ENCODE measurements around the gene DHX30. TPM values are rescaled to one million over a fixed set of nuclear protein-coding genes. Genes with fewer than 3 reads are reported as not detected.
A peak's percentile ranks its signal among the peaks of the same experiment; 100 is the strongest.

The DHX30 gene
- total and polyA plus RNA-seq, 9 of the 15 experiments (the other 6 are each of a cell fraction or from before 2014, with no cell fraction given): 12.3 to 158 (median 79.0) TPM

DNA sequence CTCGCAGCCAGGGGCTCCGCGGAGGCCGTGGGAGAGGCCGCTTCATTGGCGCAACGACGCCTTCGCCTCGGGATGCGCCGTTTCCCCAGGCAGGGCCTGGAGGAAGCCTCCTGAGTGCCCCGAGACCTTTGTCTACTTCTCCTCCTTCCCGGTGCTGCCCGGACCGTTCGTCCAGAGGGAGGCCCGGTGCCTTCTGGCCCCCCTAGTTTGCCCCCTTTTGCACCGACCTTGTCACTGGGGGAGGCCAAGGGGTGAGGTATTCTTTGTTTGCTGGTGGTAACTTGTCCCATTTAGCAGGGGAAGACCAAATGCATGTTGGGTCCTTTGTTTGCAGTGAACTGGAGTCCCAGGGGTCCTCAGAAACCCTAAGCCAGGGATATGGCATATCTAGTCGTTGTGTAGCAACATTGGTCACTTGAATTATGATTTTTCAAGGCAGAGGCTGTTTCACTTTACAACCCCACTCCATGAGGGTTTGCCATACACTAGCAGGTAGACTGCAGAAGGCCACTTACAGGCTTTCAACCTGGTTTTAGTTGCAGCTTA, 615 bp downstream of the DHX30 start (continued):
- no peak for TF ChIP-seq NR2C1 (IDR thresholded peaks at IDR 0.05)
- TF ChIP-seq NR2C1 (tag; IDR thresholded peaks at IDR 0.05): no peak
- 0 out of 2 replicates have a peak, but pooled peaks have one; percentile 1 for TF ChIP-seq CXXC5 (CRISPR knock-in tag; IDR thresholded peaks at IDR 0.05)
- no peak for TF ChIP-seq RAD51 (IDR thresholded peaks at IDR 0.05; ENCODE audit: borderline replicate concordance, low read depth)
- no peak for TF ChIP-seq SNRNP70 (optimal IDR thresholded peaks at IDR 0.05; ENCODE audit: low read depth, low read length)
- no peak for TF ChIP-seq TCF7 (IDR thresholded peaks at IDR 0.05; ENCODE audit: borderline replicate concordance)
- 0 out of 2 replicates have a peak, but pooled peaks have one; percentile 73 for TF ChIP-seq ZNF133 (CRISPR knock-in tag; IDR thresholded peaks at IDR 0.05)
- 0 out of 2 replicates have a peak, but pooled peaks have one; percentile 35 for TF ChIP-seq XRCC5 (IDR thresholded peaks at IDR 0.05; ENCODE audit: low read depth, low read length)
- peak; percentile 84 for TF ChIP-seq EGR1 (conservative IDR thresholded peaks at IDR 0.05)
- TF ChIP-seq YY1 (IDR thresholded peaks at IDR 0.05; ENCODE audit: borderline replicate concordance in 1 of 3, control insufficient read depth in 1 of 3, extremely low read depth in 1 of 3, insufficient read depth in 3 of 3, insufficient read length in 1 of 3, insufficient replicate concordance in 2 of 3, low read depth in 1 of 3, low read length in 2 of 3): peak in 1 of 3 experiments; percentile 42
- peak; percentile 18; the same call in 1 of the 2 replicates for TF ChIP-seq L3MBTL2 (IDR thresholded peaks at IDR 0.05)
- 0 out of 2 replicates have a peak, but pooled peaks have one; percentile 47 for TF ChIP-seq ZNF76 (CRISPR knock-in tag; IDR thresholded peaks at IDR 0.05; ENCODE audit: borderline replicate concordance)
- TF ChIP-seq SAP30 (IDR thresholded peaks at IDR 0.05; ENCODE audit: borderline replicate concordance, insufficient read depth, low read depth, low read length, poor library complexity, severe bottlenecking): peak; percentile 49
- TF ChIP-seq NONO (IDR thresholded peaks at IDR 0.05; ENCODE audit: low read depth in 2 of 2, low read length in 1 of 2): 0 out of 4 replicates have a peak, but pooled peaks of 1 of the 2 experiments have one; percentile 17
- TF ChIP-seq CC2D1A (IDR thresholded peaks at IDR 0.05): 0 out of 2 replicates have a peak, but pooled peaks have one; percentile 27
- peak; percentile 32; the same call in 1 of the 2 replicates for TF ChIP-seq ZNF583 (CRISPR knock-in tag; IDR thresholded peaks at IDR 0.05)
- TF ChIP-seq RFX1 (IDR thresholded peaks at IDR 0.05): peak; percentile 22; the same call in 1 of the 2 replicates
- TF ChIP-seq SLC30A9 (CRISPR knock-in tag; IDR thresholded peaks at IDR 0.05): no peak
- TF ChIP-seq BACH1 (tag; IDR thresholded peaks at IDR 0.05): no peak
- TF ChIP-seq ZBED1 (IDR thresholded peaks at IDR 0.05): no peak
- no peak for TF ChIP-seq NFATC3 (IDR thresholded peaks at IDR 0.05)
- TF ChIP-seq NR2C2 (CRISPR knock-in tag; IDR thresholded peaks at IDR 0.05): 0 out of 2 replicates have a peak, but pooled peaks have one; percentile 20
- TF ChIP-seq NR2C2 (tag; IDR thresholded peaks at IDR 0.05): no peak
- no peak for TF ChIP-seq SIN3B (IDR thresholded peaks at IDR 0.05; ENCODE audit: low read depth)
- no peak for TF ChIP-seq JUN (IDR thresholded peaks at IDR 0.05; ENCODE audit: borderline replicate concordance, low read depth, low read length)
- no peak for TF ChIP-seq JUN (CRISPR knock-in tag; IDR thresholded peaks at IDR 0.05; ENCODE audit: borderline replicate concordance)
- 0 out of 4 replicates have a peak, but pooled peaks of 1 of the 2 experiments have one; percentile 20 for TF ChIP-seq RCOR1 (IDR thresholded peaks at IDR 0.05; ENCODE audit: borderline replicate concordance in 1 of 2, low read depth in 2 of 2, low read length in 2 of 2)
- no peak for TF ChIP-seq PYGO2 (tag; IDR thresholded peaks at IDR 0.05)
- TF ChIP-seq CSDE1 (IDR thresholded peaks at IDR 0.05): no peak
- TF ChIP-seq, protein P1, sequence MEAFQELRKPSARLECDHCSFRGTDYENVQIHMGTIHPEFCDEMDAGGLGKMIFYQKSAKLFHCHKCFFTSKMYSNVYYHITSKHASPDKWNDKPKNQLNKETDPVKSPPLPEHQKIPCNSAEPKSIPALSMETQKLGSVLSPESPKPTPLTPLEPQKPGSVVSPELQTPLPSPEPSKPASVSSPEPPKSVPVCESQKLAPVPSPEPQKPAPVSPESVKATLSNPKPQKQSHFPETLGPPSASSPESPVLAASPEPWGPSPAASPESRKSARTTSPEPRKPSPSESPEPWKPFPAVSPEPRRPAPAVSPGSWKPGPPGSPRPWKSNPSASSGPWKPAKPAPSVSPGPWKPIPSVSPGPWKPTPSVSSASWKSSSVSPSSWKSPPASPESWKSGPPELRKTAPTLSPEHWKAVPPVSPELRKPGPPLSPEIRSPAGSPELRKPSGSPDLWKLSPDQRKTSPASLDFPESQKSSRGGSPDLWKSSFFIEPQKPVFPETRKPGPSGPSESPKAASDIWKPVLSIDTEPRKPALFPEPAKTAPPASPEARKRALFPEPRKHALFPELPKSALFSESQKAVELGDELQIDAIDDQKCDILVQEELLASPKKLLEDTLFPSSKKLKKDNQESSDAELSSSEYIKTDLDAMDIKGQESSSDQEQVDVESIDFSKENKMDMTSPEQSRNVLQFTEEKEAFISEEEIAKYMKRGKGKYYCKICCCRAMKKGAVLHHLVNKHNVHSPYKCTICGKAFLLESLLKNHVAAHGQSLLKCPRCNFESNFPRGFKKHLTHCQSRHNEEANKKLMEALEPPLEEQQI (IDR thresholded peaks at IDR 0.05): no peak
